SK-N-SH (cell line): Measurements from ENCODE around the gene JPH2.

Experiments used
- POLR2AphosphoS5 ChIP-seq: IDR thresholded peaks from 2 replicates; pipeline ENCODE4 v1.6.1; 2012; ENCODE audit warnings: low read depth, low read length
- TF ChIP-seq, protein P1 (sequence below): fragments of 150-350 bp; IDR thresholded peaks from 2 replicates; pipeline ENCODE4 v1.6.1; 2017; ENCODE audit warnings: antibody characterized with exemption, low read length, low read depth, borderline replicate concordance

DNA sequence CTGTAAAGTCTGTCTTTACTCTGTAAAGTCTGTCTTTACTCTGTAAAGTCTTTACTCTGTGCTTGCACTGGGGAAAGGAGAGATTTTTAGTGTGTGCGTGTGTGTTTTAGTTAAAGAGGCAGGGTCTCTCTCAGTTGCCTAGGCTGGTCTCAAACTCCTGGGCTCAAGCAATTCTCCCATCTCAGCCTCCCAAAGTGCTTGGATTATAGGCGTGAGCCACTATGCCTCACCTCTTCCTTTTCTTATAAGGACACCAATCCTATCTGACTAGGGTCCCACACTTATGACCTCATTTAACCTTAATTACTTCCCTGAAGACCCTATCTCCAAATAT is 93.8 kb downstream of the JPH2 start:
- TF ChIP-seq, protein P1, sequence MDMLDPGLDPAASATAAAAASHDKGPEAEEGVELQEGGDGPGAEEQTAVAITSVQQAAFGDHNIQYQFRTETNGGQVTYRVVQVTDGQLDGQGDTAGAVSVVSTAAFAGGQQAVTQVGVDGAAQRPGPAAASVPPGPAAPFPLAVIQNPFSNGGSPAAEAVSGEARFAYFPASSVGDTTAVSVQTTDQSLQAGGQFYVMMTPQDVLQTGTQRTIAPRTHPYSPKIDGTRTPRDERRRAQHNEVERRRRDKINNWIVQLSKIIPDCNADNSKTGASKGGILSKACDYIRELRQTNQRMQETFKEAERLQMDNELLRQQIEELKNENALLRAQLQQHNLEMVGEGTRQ, result no peak
- TF ChIP-seq POLR2AphosphoS5, result no peak
